Psoas muscle (tissue), 8 donors: ENCODE results near the gene MIS12. TPM values are rescaled to one million over a fixed set of nuclear protein-coding genes. Genes with fewer than 3 reads are reported as not detected.

Source experiments
- ATAC-seq, 4 donors: fragments of 200-7000 bp; cut with Tn5 transposase; one replicate each; pipeline ENCODE4 v1.9.1; 2020; ENCODE audit warnings: moderate library complexity in 3 of 4, mild to moderate bottlenecking in 2 of 4
- DNase-seq, 2 donors: peaks; one replicate each; pipeline ENCODE4 v3.0.0-alpha.2; 2020
- H3K27ac ChIP-seq: fragments of 200-600 bp; one replicate; pipeline ENCODE4 v1.8.0; 2022
- H3K27me3 ChIP-seq, 3 donors: fragments of 200-600 bp in 1 of 3; one replicate each; pipeline versions ENCODE4 v1.6.1 to v1.8.0; 2013 to 2022; ENCODE audit warnings: low read length in 2 of 3, mild to moderate bottlenecking in 2 of 3, moderate library complexity in 1 of 3; ENCODE audit not compliant: insufficient read depth in 3 of 3
- H3K36me3 ChIP-seq, 2 donors: fragments of 200-600 bp in 1 of 2; one replicate each; pipeline versions ENCODE4 v1.6.1 to v1.8.0; 2013 to 2022; ENCODE audit warnings: low read depth in 1 of 2, mild to moderate bottlenecking in 1 of 2, moderate library complexity in 1 of 2; ENCODE audit not compliant: insufficient read depth in 1 of 2
- H3K4me1 ChIP-seq: fragments of 200-600 bp; one replicate; pipeline ENCODE4 v1.8.0; 2022
- H3K4me3 ChIP-seq: fragments of 200-600 bp; one replicate; pipeline ENCODE4 v1.8.0; 2022; ENCODE audit warnings: mild to moderate bottlenecking
- H3K9me3 ChIP-seq: fragments of 200-600 bp; one replicate; pipeline ENCODE4 v1.8.0; 2022
- WGBS, 3 donors: extraction: QIAGEN DNeasy Blood & Tissue Kit; methylation state at CpG; one replicate each; pipeline versions ENCODE4 v1.1.6 to v1.1.7; 2013; 5-methylcytosine and 5-hydroxymethylcytosine counted together
- intact Hi-C, 2 donors: fragments of 100-400 bp; cut with DNase I; formaldehyde crosslinking; loops; one replicate each; pipeline versions ENCODE4 v1.11.0 to v1.14.2; 2022
- polyA plus RNA-seq, 3 donors: library from polyadenylated mRNA; stranded (reverse); fragments of 200-250 nt; gene quantifications; one replicate each; pipeline ENCODE4 v1.2.3, GENCODE V29; 2013
- total RNA-seq, 4 donors: library from RNA; stranded (reverse); fragmentation: NEBNext Ultra II Directional in 2 of 4; extraction: Animal tissue kit (Norgen Biotek cat#: 25700) in 2 of 4; gene quantifications; one replicate each; pipeline versions ENCODE4 v1.2.1 to v1.2.4, GENCODE V29; 2021 to 2023
- TF ChIP-seq, protein P1 (sequence below): fragments of 200-600 bp; IDR thresholded peaks from one replicate; pipeline ENCODE4 v1.8.0; 2022; ENCODE audit warnings: antibody characterized with exemption
- donor health status: healthy with polysubstance abuse.
- donor health status: DM: no; HTN: no; CAD: no; lungs with moderate emphysema.
- donor health status: Bipolar disorder and iron deficiency.
- donor health status: healthy.
- donor health status: DM: yes; HTN: yes; CAD: no.
- donor health status: DM: no; HTN: no; CAD: no.
- donor health status: DM: no; HTN: no; CAD: no.
- donor health status: DM: yes; HTN: yes; CAD: no.

MIS12 gene
- total and polyA plus RNA-seq, 7 donors: 11.1 to 28.9 (median 17.0) TPM

DNA sequence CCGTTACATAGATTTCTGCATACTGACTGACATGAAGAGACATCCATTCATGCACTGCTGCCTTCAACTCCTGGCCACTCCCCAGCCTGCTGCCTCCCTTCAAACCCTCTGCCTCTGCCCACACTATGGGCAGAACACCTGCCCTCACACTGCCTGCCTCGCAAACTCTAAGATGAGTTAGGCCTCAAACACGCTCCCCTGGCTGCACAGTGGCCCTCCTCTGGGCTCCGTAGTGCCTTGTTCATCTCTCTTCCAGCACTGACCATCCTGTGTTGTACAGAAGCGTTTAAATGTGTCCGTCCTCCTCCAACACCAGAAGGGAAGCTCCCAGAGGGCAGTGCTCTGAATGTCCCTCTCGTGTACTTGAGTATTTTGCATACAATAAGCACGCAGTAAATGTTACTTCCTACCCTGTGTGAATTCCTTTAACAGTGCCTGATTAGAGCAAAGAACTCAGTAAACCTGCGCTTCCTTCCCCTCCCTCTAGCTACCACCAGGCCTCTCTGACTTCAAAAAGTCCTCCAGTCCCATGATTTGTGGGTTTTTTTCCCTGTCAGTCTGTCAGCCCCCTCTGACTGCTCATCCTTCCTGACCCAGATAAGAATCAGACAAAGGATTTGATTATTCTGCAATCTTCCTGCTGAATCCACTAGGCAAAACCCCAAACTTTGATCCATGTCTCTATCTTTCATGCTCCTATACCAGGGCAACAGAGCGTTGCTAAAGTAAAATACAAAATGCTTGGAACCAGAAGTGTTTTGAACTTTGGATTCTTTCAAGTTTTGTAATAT, 21.5 kb upstream of the MIS12 start:
- H3K4me3 ChIP-seq: no peak overlapping the region
- TF ChIP-seq, protein P1, sequence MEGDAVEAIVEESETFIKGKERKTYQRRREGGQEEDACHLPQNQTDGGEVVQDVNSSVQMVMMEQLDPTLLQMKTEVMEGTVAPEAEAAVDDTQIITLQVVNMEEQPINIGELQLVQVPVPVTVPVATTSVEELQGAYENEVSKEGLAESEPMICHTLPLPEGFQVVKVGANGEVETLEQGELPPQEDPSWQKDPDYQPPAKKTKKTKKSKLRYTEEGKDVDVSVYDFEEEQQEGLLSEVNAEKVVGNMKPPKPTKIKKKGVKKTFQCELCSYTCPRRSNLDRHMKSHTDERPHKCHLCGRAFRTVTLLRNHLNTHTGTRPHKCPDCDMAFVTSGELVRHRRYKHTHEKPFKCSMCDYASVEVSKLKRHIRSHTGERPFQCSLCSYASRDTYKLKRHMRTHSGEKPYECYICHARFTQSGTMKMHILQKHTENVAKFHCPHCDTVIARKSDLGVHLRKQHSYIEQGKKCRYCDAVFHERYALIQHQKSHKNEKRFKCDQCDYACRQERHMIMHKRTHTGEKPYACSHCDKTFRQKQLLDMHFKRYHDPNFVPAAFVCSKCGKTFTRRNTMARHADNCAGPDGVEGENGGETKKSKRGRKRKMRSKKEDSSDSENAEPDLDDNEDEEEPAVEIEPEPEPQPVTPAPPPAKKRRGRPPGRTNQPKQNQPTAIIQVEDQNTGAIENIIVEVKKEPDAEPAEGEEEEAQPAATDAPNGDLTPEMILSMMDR: no peak
- H3K9me3 ChIP-seq: no peaks in the 10 kb centered on the region
- H3K27me3 ChIP-seq: no peaks in the 10 kb centered on the region
- H3K36me3 ChIP-seq: peaks cover 2 to 18% of the 10 kb centered on the region in 2 donors
- H3K27ac ChIP-seq: no peak overlapping the region
- intact Hi-C loops: no loop called here
- H3K4me1 ChIP-seq: peaks cover 7% of the 10 kb centered on the region
- ATAC-seq: no peak
- WGBS, 3 donors: 82 to 86% (median 85%) methylated on average over 10 of the region's 10 CpGs
- DNase-seq: no peak

DNA sequence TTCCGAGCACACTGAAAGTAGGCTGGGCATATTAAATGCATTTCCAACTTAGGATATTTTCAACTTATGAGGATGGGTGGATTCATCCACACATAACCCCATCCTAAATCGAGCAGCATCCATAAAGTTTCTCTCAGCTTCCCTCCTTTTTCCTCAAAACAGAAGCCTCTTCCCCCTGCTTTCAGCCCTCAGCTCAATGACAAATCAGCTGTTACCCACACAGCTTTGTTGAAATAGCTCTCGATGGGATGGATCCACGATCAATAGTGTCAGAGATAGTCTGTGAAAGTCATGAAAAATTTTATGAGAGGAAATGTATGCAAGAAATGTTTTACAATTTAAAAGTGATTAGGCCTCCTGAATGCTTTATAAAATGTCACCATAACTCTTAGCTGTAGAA, 20.1 kb upstream of the MIS12 start:
- H3K27me3 ChIP-seq: no peaks in the 10 kb centered on the region
- no peaks in the 10 kb centered on the region for H3K9me3 ChIP-seq
- TF ChIP-seq, protein P1: no peak
- H3K4me3 ChIP-seq: no peak overlapping the region
- intact Hi-C loops: no loop called here
- DNase-seq (no peak), ATAC-seq (no peak)
- peaks cover 0 to 10% of the 10 kb centered on the region in 2 donors for H3K36me3 ChIP-seq
- peaks cover 7% of the 10 kb centered on the region for H3K4me1 ChIP-seq
- 90% methylated on average over 4 of the region's 4 CpGs for WGBS, 3 donors
- no peak overlapping the region for H3K27ac ChIP-seq

DNA sequence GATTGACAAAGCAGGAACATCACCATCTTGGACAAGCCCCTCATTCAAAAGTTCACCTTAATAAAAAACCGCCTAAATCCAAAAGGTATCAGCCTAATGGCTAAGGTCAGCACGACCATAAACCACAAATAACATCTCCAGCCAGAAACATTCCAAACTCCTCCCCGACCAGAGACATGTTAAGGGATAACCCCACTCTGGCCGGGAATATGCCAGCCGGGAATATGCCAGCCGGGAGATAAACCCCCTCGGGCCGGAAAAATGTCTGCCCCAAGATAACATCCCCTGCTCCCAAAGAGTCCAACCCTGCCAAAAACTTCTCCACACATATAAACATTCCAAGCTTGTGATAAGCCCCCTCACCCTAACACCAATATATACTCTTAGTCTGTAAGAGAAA, 18.9 kb upstream of the MIS12 start:
- Histone ChIP-seq H3K27ac (no peak overlapping the region), H3K4me3 (peak overlapping the region; percentile 95), H3K36me3 (peaks cover 0 to 17% of the 10 kb centered on the region in 2 donors), H3K9me3 (no peaks in the 10 kb centered on the region), H3K27me3 (no peaks in the 10 kb centered on the region), H3K4me1 (peaks cover 7% of the 10 kb centered on the region)
- 6 to 8% (median 6%) methylated on average over 8 of the region's 8 CpGs for WGBS, 3 donors
- intact Hi-C loops: no loop called here
- no peak for ATAC-seq
- DNase-seq: no peak
- TF ChIP-seq, protein P1: no peak

DNA sequence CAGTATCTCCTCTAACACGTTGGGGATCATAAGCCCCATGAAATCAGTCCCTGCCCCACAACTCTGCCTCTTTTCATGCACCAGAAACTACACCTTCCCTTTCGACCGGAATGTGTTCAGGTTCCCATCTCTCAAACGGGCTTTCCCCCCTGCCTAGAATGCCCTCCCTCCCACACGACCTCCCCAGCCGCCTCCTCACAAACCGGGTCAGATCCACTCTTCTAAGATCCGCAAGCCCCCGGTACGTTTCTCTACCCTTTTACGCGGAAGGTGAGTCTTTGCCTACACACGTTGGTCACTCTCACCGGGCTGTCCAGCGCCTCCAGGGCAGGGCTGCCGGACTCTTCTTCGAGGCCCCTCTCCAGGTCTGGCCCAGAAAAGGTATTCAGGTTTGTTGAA, 18.3 kb upstream of the MIS12 start:
- Histone ChIP-seq H3K4me1 (peaks cover 7% of the 10 kb centered on the region), H3K27ac (no peak overlapping the region), H3K4me3 (peak overlapping the region; percentile 95)

More for the DNA sequence above, 18.3 kb upstream of the MIS12 start:
- TF ChIP-seq, protein P1: no peak
- DNase-seq (no peak), ATAC-seq (peak; percentile 8 to 22 (median 16))
- WGBS, 3 donors: 0 to 1% (median 0%) methylated on average over 17 of the region's 17 CpGs
- Histone ChIP-seq H3K36me3 (peaks cover 0 to 24% of the 10 kb centered on the region in 2 donors), H3K9me3 (no peaks in the 10 kb centered on the region), H3K27me3 (no peaks in the 10 kb centered on the region)
- intact Hi-C loops: loop anchor here in 1 of 2 donors (2.0 kb wide), 1 partner anchor 19 kb away; the partner anchor contains the start of genes DERL2 and MIS12
